Left lobe of liver (tissue), 2 donors: ENCODE results near the gene SLTM. TPM values are rescaled to one million over a fixed set of nuclear protein-coding genes. Genes with fewer than 3 reads are reported as not detected.
"Not testable (repeated sequence)": the region's sequence is repeated elsewhere in the genome, so short reads cannot be mapped to it uniquely, and the experiment has no call there.

ENCODE experiments used
- ATAC-seq: fragments of 200-7000 bp; cut with Tn5 transposase; one replicate; pipeline ENCODE4 v1.9.1; 2020; ENCODE audit warnings: mild to moderate bottlenecking, moderate library complexity
- DNase-seq: peaks from one replicate; pipeline ENCODE4 v3.0.0-alpha.2; 2020; ENCODE audit warnings: low spot score
- total RNA-seq: library from RNA; stranded (reverse); gene quantifications from one replicate; pipeline ENCODE4 v1.2.1, GENCODE V29; 2021
- donor health status: DM: no; HTN: no; CAD: no; lungs with moderate emphysema.
- donor health status: DM: no; HTN: yes; CAD: no.

Gene SLTM
- total RNA-seq, 1 donor from 2014 or later = 38.7 TPM

DNA sequence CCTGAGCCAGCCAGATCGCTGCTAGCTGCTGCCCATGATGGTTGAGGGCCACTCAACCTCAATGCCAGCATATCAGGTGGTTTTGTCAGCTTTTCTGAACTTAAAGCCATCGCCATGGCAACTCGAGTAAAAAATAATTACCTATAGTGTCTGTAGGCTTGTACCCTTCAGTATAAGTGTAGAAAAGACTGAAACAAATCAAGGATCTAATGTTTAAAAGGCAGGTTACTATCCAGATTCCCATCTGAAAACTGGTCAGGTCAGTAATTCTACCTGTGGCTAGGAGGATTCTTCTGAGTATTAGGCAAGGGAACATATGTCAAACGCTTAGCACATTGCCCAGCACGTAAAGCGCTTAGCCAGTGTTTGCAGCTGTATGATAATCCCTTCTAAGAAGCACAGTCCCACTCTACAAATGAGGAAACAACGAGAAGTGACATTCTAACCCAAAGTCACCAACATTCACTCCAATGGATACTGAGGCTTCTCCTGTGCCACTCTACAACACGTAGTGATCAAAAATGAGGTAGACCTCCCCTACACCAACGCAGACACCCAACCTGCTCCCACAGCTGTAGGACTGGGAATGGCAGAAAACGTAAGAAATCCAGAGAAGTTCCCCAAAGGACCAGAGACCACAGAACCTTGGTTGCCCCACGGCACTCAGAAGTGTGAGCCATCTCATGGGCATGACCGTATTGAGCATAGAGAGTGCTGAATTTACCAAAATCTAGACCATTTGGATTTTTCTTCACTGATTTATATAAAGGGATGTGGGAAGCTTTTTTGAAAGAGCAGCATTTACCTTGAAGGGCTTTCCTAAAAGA, 55.3 kb downstream of the SLTM start:
- ATAC-seq (no peak), DNase-seq (no peak)

DNA sequence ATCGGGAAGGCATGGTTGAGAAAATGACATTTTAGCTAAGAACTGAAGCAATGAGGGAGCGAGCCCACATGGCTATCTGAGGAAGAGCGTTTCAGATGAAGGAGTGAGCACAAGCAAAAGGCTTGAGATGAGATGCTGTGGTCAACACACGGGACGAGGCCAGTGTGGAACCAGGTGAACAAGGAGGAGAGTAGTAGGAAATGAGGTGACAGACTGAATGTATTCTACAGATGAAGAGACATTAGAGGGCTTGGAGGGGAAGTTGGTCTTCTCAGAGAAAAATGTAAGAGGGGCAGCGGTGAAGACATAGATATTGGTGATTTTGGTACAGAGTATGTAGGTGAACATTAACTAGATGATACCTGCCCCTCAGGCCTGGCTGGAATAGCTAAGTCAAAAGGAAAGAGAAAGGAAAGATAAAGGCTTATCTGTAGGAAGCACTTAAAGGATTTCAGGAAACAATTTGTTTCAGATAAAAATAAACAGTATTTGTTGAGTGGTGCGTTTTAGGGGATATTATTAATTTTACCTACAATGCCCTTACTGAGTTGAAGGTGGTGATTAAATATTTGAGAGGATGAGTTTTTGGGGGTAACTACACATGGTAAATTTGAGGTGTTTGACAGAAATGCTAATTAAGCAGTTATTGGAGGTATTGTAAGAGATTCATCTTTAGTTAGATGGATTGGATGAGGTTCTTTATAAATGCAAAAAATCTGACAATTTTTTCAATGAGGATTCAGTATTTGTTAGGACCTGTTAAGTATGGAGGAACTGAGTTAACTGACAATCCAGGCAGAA, 57.0 kb downstream of the SLTM start:
- DNase-seq (no peak), ATAC-seq (no peak)

DNA sequence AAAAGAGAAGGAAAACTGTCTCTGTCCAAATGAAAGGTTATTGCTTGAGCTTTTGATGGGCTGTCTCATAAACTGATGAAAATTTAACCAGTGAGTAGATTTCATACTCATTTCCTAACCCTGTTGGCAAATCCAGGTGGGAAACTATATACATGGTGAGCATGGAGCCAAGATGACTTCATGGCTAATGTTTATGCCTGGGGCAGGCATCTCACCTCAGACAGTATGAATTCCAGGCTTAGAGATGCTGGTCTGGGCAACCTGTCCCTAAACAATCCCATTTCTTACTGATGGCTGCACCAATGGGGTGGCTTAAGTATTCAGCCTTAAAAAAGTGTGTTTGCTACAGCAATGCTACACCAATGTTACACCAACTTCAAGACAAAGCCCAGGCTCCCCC, 58.1 kb downstream of the SLTM start:
- DNase-seq (no peak), ATAC-seq (no peak)

- DNase-seq = no peak
- no peak for ATAC-seq
These were observed 60.2 kb downstream of the SLTM start for GRCh38 chr15:58873267-58873666.

GRCh38 chr15:58870451-58870850, 63.0 kb downstream of the SLTM start:
- no peak for ATAC-seq

DNA sequence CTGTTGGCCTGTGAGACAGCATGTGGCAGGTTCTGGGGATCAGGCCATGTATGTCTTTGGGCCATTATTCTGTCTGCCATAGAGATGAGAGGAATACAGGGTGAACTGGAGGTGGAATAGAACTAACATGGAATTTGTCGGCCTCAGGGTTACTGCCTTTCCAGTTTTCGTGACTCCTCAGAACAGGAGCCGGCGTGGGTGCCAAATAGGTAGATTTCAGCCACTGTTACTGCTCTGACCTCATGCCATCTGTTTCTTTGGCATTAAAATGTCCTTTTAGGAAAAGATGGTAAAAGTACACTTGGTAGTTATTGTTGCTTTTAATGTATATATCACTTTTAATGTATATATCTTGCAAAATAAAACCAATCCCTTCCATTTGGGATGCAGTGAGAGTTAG, 65.6 kb downstream of the SLTM start:
- DNase-seq (no peak), ATAC-seq (no peak)

More at GRCh38 chr15:58870451-58870850, 63.0 kb downstream of the SLTM start:
- no peak for DNase-seq

DNA sequence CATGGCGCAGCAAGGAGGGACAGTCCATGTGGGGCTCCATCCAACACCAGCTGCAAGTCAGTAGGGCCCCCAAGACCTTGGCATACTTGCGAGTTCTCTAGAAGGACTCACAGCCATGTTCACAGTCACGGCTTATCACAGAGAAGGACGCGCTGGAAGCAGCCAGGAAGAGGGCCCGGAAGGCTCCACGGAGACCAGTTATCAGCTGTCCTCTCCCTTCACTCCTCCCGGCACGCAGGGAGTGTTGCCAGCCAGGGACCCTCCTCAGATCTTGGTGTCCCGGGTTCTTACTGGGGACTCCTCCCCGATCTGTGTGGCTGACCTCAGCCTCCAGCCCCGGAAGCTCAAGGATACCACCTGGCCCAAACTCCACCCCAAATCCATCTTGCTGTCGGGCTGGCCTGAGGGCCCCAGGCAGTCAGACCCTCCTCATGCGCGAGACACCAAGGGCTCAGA, 68.0 kb downstream of the SLTM start:
- ATAC-seq = peak; percentile 53
- no peak for DNase-seq

DNA sequence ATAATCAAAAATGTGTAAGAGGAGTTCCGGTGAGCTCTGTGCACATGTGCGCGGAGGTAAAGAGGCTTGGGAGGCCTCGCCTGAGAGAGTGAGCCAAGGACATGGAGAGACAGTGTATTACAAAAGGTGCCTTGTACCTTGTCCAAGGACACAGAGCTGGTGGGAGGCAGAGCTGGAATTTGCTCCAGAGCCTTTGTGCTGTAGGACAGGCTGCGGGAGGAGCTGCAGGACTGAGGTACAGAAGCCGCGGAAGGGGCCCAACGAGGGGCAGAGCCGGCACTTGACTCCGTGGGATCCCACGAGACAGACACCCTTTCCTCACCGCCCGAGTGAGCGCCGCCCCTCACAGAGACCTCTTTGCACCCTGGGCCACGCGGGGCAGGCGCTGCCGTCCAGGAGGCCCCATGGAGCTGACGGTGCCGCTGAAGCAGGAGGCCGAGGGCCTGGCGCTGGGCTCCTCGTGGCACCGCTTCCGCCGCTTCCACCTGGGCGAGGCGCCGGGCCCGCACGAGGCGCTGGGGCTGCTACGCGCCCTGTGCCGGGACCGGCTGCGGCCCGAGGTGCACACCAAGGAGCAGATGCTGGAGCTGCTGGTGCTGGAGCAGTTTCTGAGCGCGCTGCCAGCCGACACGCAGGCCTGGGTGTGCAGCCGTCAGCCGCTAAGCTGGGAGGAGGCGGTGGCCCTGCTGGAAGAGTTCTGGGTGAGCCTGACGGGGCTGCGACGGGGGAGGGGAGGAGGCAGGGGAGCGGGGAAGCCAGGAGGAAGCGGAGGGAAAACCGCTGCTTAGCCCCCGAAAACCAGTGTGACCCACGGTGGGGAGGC, 68.7 kb downstream of the SLTM start:
- ATAC-seq (peak; percentile 86), DNase-seq (peak; percentile 70)

DNA sequence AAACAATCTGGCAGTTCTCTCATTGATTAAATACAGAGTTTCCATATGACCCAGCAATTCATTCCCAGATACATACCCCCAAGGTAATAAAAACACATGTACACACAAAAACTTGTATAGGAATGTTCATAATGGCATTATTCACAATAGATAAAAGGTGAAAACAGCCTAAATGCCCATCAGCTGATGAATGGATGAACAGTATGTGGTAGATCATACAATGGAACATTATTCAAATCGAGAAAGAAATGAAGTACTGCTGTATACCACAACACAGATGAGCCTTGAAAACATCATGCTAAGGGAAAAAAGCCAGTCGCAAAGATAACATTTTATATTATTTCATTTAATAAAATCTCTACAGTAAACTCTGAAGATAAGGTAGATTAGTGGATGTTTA, 71.2 kb downstream of the SLTM start:
- DNase-seq (no peak), ATAC-seq (no peak)

DNA sequence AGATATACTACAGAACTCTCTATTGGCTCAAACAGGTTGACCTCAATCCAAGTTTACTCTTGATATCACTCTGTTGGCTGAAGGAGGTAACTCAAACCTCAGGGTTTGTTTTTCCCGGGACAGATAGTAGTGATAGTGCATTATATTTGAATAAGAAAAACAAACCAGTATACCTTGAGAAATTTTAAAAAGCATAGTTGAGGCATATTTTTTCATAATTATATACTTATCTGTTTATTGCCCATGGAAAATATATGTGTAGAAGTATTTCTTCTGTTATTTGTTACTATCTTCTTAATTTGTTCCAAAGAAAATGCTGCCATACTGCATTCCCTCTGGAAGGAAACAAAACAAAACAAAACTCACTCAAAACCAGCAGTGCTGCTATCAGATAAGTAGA, 76.9 kb downstream of the SLTM start:
- DNase-seq, ATAC-seq: not testable (repeated sequence)

GRCh38 chr15:58856086-58856485, 77.4 kb downstream of the SLTM start:
- no peak for DNase-seq
- no peak for ATAC-seq

GRCh38 chr15:58854593-58854992, 78.9 kb downstream of the SLTM start:
- no peak for ATAC-seq
- DNase-seq = no peak

DNA sequence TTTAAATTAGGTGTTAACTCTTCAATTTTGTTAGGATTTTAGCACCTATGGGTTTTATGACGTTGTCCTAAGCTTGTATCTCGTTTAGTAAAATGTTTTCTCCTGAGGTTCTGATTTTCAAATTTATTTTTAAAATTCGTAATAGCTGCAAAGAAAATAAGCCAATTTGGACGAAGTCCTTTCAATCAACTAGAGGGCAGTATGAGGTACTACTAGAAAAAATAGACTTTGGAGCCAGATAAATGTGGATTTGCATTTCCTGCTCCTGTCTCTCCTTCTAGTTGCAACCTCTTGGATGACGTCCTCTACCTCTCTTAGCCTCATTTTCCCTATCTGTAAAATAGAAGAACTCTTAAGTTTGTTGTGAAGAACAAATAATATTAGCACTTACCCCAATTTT, 81.1 kb downstream of the SLTM start:
- ATAC-seq (peak; percentile 65), DNase-seq (no peak)

- DNase-seq, ATAC-seq: not testable (repeated sequence)
These were observed 82.3 kb downstream of the SLTM start for GRCh38 chr15:58851205-58851604.

GRCh38 chr15:58842713-58843396, 90.6 kb downstream of the SLTM start:
- ATAC-seq (no peak), DNase-seq (no peak)

DNA sequence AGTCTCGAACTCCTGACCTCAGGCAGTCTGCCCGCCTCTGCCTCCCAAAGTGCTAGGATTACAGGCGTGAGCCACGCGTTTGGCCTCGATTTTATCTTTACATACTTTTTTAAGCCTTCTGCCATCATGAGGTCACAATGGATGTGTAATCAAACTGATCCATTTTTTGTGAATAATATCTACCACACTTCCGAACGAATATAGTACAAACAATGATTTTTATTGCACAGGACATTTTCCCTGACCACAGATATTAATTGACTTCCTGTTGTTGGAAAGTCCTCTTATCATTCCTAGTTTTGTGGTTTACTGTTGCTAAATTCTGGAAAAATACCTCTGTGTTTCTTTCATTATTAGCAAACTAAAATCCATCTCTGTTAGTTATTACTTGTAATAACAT, 93.4 kb downstream of the SLTM start:
- ATAC-seq (no peak), DNase-seq (no peak)

DNA sequence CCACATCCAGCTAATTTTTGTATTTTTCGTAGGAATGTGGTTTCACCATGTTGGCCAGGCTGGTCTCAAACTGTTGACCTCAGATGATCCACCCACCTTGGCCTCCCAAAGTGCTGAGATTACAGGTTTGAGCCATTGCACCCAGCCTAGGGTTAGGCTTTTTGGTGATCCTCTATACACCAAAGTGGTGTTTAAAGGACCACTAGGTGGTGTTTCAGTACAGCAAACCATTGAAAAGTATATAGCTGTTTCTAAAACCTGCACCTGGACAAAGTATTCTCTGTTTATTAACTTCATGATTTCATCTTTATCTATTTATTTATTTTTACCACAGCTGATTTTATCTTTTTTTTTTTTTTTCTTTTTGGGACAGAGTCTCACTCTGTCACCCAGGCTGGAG, 94.0 kb downstream of the SLTM start:
- DNase-seq (no peak), ATAC-seq (peak; percentile 74)

DNA sequence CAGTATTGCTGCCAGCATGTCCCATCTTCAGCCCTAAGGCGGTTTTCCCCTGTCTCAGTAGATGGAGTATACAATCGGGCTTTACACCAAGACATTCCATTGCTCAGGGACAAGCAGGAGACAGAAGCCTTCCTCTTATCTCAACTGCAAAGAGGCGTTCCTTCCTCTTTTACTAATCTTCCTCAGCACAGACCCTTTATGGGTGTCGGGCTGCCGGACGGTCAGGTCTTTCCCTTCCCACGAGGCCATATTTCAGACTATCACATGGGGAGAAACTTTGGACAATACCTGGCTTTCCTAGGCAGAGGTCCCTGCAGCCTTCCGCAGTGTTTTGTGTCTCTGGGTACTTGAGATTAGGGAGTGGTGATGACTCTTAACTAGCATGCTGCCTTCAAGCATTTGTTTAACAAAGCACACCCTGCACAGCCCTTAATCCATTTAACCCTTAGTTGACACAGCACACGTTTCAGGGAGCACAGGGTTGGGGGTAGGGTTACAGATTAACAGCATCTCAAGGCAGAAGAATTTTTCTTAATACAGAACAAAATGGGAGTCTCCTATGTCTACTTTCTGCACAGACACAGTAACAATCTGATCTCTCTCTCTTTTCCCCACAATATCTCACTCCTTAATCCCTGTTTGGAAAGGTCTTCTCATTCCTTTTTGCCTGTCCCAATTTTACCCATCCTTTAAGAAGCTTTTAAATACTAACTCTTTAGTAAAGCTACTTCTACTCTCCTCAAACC, 99.6 kb downstream of the SLTM start:
- ATAC-seq, DNase-seq: not testable (repeated sequence)

DNA sequence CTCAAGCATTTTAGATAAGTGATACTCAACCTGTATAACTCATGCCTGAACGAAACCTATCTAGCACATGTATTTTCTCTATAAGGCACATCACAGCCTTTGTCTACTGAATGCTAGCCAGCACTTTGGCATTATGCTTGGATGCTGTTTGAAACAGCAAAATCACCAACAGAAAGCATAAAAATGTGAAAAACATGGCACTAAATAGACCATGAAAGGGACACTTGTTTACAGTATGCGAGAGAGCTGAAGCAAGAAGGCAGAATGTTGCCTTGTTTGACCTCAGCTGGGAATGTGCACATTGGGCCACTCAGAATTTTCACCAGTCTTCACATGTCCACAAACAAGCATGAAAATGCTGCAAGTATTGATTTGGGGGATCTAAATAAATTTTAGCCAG, 102.9 kb downstream of the SLTM start:
- ATAC-seq (no peak), DNase-seq (no peak)
